Stimulated activated CD4-positive, alpha-beta T cell treated with anti-CD3 and anti-CD28 coated beads, Interleukin-12 subunit alpha, Interleukin-12 subunit beta, amount 100 ng/mL, for 4 hours (primary cell): ENCODE data around the gene SPECC1.
"Not testable (repeated sequence)": the region's sequence is repeated elsewhere in the genome, so short reads cannot be mapped to it uniquely, and the experiment has no call there.

Experiments
- DNase-seq: peaks from one replicate; pipeline ENCODE4 v3.0.0-alpha.2; 2020

The SPECC1 gene

GRCh38 chr17:20142268-20142667, 133.1 kb downstream of the SPECC1 start:
- DNase-seq: no peak

GRCh38 chr17:20143740-20144139, 134.6 kb downstream of the SPECC1 start:
- no peak for DNase-seq

GRCh38 chr17:20145567-20145966, 136.4 kb downstream of the SPECC1 start:
- DNase-seq: no peak

GRCh38 chr17:20149251-20149650, 140.1 kb downstream of the SPECC1 start:
- no peak for DNase-seq

GRCh38 chr17:20151174-20151573, 142.0 kb downstream of the SPECC1 start:
- DNase-seq: no peak

- no peak for DNase-seq
Observed at GRCh38 chr17:20153231-20153630, 144.1 kb downstream of the SPECC1 start.

- DNase-seq: no peak
Observed at GRCh38 chr17:20154286-20155000, 145.3 kb downstream of the SPECC1 start.

GRCh38 chr17:20155258-20156195, 146.4 kb downstream of the SPECC1 start:
- peak; percentile 92 for DNase-seq

GRCh38 chr17:20156196-20157000, 147.2 kb downstream of the SPECC1 start:
- DNase-seq: peak; percentile 26

- DNase-seq: no peak
Observed at GRCh38 chr17:20157001-20157310, 147.8 kb downstream of the SPECC1 start.

- DNase-seq: no peak
Observed at GRCh38 chr17:20158580-20158979, 149.4 kb downstream of the SPECC1 start.

- no peak for DNase-seq
Observed at GRCh38 chr17:20159406-20160069, 150.4 kb downstream of the SPECC1 start.

- DNase-seq: not testable (repeated sequence)
Observed at GRCh38 chr17:20165516-20165915, 156.4 kb downstream of the SPECC1 start.

GRCh38 chr17:20170085-20170484, 160.9 kb downstream of the SPECC1 start:
- DNase-seq: no peak

GRCh38 chr17:20171741-20172365, 162.7 kb downstream of the SPECC1 start:
- DNase-seq: no peak

GRCh38 chr17:20172376-20172775, 163.2 kb downstream of the SPECC1 start:
- DNase-seq: no peak

GRCh38 chr17:20173091-20173490, 163.9 kb downstream of the SPECC1 start:
- DNase-seq: no peak

- DNase-seq: no peak
Observed at GRCh38 chr17:20174588-20175265, 165.6 kb downstream of the SPECC1 start.

GRCh38 chr17:20179041-20179440, 169.9 kb downstream of the SPECC1 start:
- DNase-seq: no peak

GRCh38 chr17:20180661-20181060, 171.5 kb downstream of the SPECC1 start:
- no peak for DNase-seq

- DNase-seq: no peak
Observed at GRCh38 chr17:20184181-20184580, 175.0 kb downstream of the SPECC1 start.
